Measurements from ENCODE around the gene CZIB. TPM values are rescaled to one million over a fixed set of nuclear protein-coding genes. Genes with fewer than 3 reads are reported as not detected.
"Not testable (repeated sequence)": the region's sequence is repeated elsewhere in the genome, so short reads cannot be mapped to it uniquely, and the experiment has no call there.

The CZIB gene
- polyA plus RNA-seq, 3 donors = 55.3 to 62.2 (median 58.2) TPM

GRCh38 chr1:53185955-53186297, 34.5 kb downstream of the CZIB start:
- H3K4me1 Mint-ChIP-seq; H3K36me3 Mint-ChIP-seq; H3K79me2 ChIP-seq (ENCODE audit: insufficient read depth, low read length); H4K20me1 ChIP-seq (ENCODE audit: insufficient read depth, low read length); intact Hi-C loops (cut with micrococcal nuclease); H3K27ac Mint-ChIP-seq; DNase-seq; H3K4me1 ChIP-seq (ENCODE audit: control insufficient read depth in 1 of 2, insufficient read depth in 2 of 2, low read length in 2 of 2); H3K9me3 Mint-ChIP-seq; H3K27me3 Mint-ChIP-seq (ENCODE audit: low read depth in 3 of 3); H3K9ac ChIP-seq (ENCODE audit: insufficient read depth, low read length, poor library complexity, severe bottlenecking); H3K27me3 ChIP-seq (ENCODE audit: control insufficient read depth in 2 of 2, insufficient read depth in 2 of 2, low read length in 2 of 2); H3K36me3 ChIP-seq (replicated peaks in 1 of 2; ENCODE audit: control insufficient read depth in 1 of 2, insufficient read depth in 2 of 2, low read length in 2 of 2); H3K4me3 ChIP-seq (replicated peaks in 1 of 3; ENCODE audit: low read depth in 2 of 3, low read length in 3 of 3); H2AFZ ChIP-seq (ENCODE audit: insufficient read depth, low read depth, low read length, poor library complexity, severe bottlenecking); H3K27ac ChIP-seq (ENCODE audit: low read depth in 1 of 2, low read length in 2 of 2); H3K4me2 ChIP-seq (replicated peaks; ENCODE audit: extremely low read depth, low read length, poor library complexity, severe bottlenecking); H3K4me3 Mint-ChIP-seq; H3K9me3 ChIP-seq (replicated peaks in 1 of 2; ENCODE audit: control insufficient read depth in 1 of 2, insufficient read depth in 1 of 2, low read length in 2 of 2): not testable (repeated sequence)
- WGBS (ENCODE audit: insufficient coverage) = no CpG with 5 or more reads among the region's 2 CpGs
- peak; percentile 64 for TF ChIP-seq CTCF (IDR thresholded peaks at IDR 0.05)

GRCh38 chr1:53183095-53183990, 37.1 kb downstream of the CZIB start:
- no peak overlapping the region for H3K27ac Mint-ChIP-seq
- H3K4me3 Mint-ChIP-seq = no peak overlapping the region
- H3K27me3 Mint-ChIP-seq (ENCODE audit: low read depth in 3 of 3) = peaks cover 0 to 7% (median 2%) of the 10 kb centered on the region in 3 donors
- no peak for DNase-seq
- intact Hi-C loops (cut with micrococcal nuclease) = no loop called here
- Histone ChIP-seq H4K20me1 (ENCODE audit: insufficient read depth, low read length) (no peaks in the 10 kb centered on the region), H2AFZ (ENCODE audit: insufficient read depth, low read depth, low read length, poor library complexity, severe bottlenecking) (peak overlapping the region; percentile 30), H3K27ac (ENCODE audit: low read depth in 1 of 2, low read length in 2 of 2) (no peak overlapping the region), H3K27me3 (ENCODE audit: control insufficient read depth in 2 of 2, insufficient read depth in 2 of 2, low read length in 2 of 2) (no peaks in the 10 kb centered on the region), H3K4me1 (ENCODE audit: control insufficient read depth in 1 of 2, insufficient read depth in 2 of 2, low read length in 2 of 2) (no peaks in the 10 kb centered on the region), H3K4me3 (replicated peaks in 1 of 3; ENCODE audit: low read depth in 2 of 3, low read length in 3 of 3) (no peak overlapping the region), H3K4me2 (replicated peaks; ENCODE audit: extremely low read depth, low read length, poor library complexity, severe bottlenecking) (no peak overlapping the region), H3K36me3 (replicated peaks in 1 of 2; ENCODE audit: control insufficient read depth in 1 of 2, insufficient read depth in 2 of 2, low read length in 2 of 2) (no peaks in the 10 kb centered on the region), H3K9ac (ENCODE audit: insufficient read depth, low read length, poor library complexity, severe bottlenecking) (no peak overlapping the region), H3K9me3 (replicated peaks in 1 of 2; ENCODE audit: control insufficient read depth in 1 of 2, insufficient read depth in 1 of 2, low read length in 2 of 2) (peaks cover 0 to 6% of the 10 kb centered on the region in 2 donors), H3K79me2 (ENCODE audit: insufficient read depth, low read length) (no peaks in the 10 kb centered on the region)
- no peak for TF ChIP-seq CTCF (IDR thresholded peaks at IDR 0.05)
- 92% methylated on average over 5 of the region's 6 CpGs for WGBS (ENCODE audit: insufficient coverage)
- H3K36me3 Mint-ChIP-seq = no peaks in the 10 kb centered on the region
- H3K4me1 Mint-ChIP-seq = no peaks in the 10 kb centered on the region
- H3K9me3 Mint-ChIP-seq = no peaks in the 10 kb centered on the region

Data from CD14-positive monocyte (primary cell).